ENCODE data around the gene PTPRN2. TPM values are rescaled to one million over a fixed set of nuclear protein-coding genes. Genes with fewer than 3 reads are reported as not detected.

Gene PTPRN2
- total RNA-seq, 1 donor from 2014 or later: 11.4 TPM

- no peaks in the 10 kb centered on the region for H3K27me3 Mint-ChIP-seq
- no peak overlapping the region for H3K4me3 Mint-ChIP-seq (ENCODE audit: low read depth)
- peaks cover 26% of the 10 kb centered on the region for H3K9me3 Mint-ChIP-seq (ENCODE audit: low read depth)
- peaks cover 5% of the 10 kb centered on the region for H3K36me3 Mint-ChIP-seq (ENCODE audit: insufficient read depth)
- H3K4me1 Mint-ChIP-seq (ENCODE audit: low read depth): no peaks in the 10 kb centered on the region
- DNase-seq (ENCODE audit: low spot score, unreplicated experiment): no peak
- TF ChIP-seq, protein P1, sequence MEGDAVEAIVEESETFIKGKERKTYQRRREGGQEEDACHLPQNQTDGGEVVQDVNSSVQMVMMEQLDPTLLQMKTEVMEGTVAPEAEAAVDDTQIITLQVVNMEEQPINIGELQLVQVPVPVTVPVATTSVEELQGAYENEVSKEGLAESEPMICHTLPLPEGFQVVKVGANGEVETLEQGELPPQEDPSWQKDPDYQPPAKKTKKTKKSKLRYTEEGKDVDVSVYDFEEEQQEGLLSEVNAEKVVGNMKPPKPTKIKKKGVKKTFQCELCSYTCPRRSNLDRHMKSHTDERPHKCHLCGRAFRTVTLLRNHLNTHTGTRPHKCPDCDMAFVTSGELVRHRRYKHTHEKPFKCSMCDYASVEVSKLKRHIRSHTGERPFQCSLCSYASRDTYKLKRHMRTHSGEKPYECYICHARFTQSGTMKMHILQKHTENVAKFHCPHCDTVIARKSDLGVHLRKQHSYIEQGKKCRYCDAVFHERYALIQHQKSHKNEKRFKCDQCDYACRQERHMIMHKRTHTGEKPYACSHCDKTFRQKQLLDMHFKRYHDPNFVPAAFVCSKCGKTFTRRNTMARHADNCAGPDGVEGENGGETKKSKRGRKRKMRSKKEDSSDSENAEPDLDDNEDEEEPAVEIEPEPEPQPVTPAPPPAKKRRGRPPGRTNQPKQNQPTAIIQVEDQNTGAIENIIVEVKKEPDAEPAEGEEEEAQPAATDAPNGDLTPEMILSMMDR (IDR thresholded peaks at IDR 0.05; ENCODE audit: unreplicated experiment): no peak
- no peak overlapping the region for H3K27ac Mint-ChIP-seq
These were observed 295.6 kb downstream of the PTPRN2 start for GRCh38 chr7:158291998-158292397.

- H3K36me3 Mint-ChIP-seq (ENCODE audit: insufficient read depth): peaks cover 3% of the 10 kb centered on the region
- TF ChIP-seq, protein P1 (IDR thresholded peaks at IDR 0.05; ENCODE audit: unreplicated experiment): no peak
- DNase-seq (ENCODE audit: low spot score, unreplicated experiment): no peak
- H3K27ac Mint-ChIP-seq: no peak overlapping the region
- H3K4me1 Mint-ChIP-seq (ENCODE audit: low read depth): no peaks in the 10 kb centered on the region
- H3K4me3 Mint-ChIP-seq (ENCODE audit: low read depth): no peak overlapping the region
- peaks cover 30% of the 10 kb centered on the region for H3K9me3 Mint-ChIP-seq (ENCODE audit: low read depth)
- H3K27me3 Mint-ChIP-seq: no peaks in the 10 kb centered on the region
These were observed 297.7 kb downstream of the PTPRN2 start for GRCh38 chr7:158289761-158290523.

GRCh38 chr7:158289231-158289630 is 298.4 kb downstream of the PTPRN2 start:
- H3K9me3 Mint-ChIP-seq (ENCODE audit: low read depth): peaks cover 30% of the 10 kb centered on the region
- no peaks in the 10 kb centered on the region for H3K4me1 Mint-ChIP-seq (ENCODE audit: low read depth)
- no peaks in the 10 kb centered on the region for H3K27me3 Mint-ChIP-seq
- H3K4me3 Mint-ChIP-seq (ENCODE audit: low read depth): no peak overlapping the region
- TF ChIP-seq, protein P1 (IDR thresholded peaks at IDR 0.05; ENCODE audit: unreplicated experiment): no peak
- peaks cover 3% of the 10 kb centered on the region for H3K36me3 Mint-ChIP-seq (ENCODE audit: insufficient read depth)
- DNase-seq (ENCODE audit: low spot score, unreplicated experiment): no peak
- H3K27ac Mint-ChIP-seq: no peak overlapping the region

- Mint-ChIP-seq H3K27ac (no peak overlapping the region), H3K9me3 (ENCODE audit: low read depth) (peaks cover 30% of the 10 kb centered on the region), H3K27me3 (no peaks in the 10 kb centered on the region), H3K4me1 (ENCODE audit: low read depth) (no peaks in the 10 kb centered on the region), H3K4me3 (ENCODE audit: low read depth) (no peak overlapping the region), H3K36me3 (ENCODE audit: insufficient read depth) (peaks cover 3% of the 10 kb centered on the region)
- no peak for DNase-seq (ENCODE audit: low spot score, unreplicated experiment)
- TF ChIP-seq, protein P1 (IDR thresholded peaks at IDR 0.05; ENCODE audit: unreplicated experiment): no peak
These were observed 301.4 kb downstream of the PTPRN2 start for GRCh38 chr7:158286210-158286609.

- Mint-ChIP-seq H3K9me3 (ENCODE audit: low read depth) (peaks cover 30% of the 10 kb centered on the region), H3K27me3 (no peaks in the 10 kb centered on the region), H3K36me3 (ENCODE audit: insufficient read depth) (peaks cover 3% of the 10 kb centered on the region), H3K27ac (no peak overlapping the region), H3K4me3 (ENCODE audit: low read depth) (no peak overlapping the region), H3K4me1 (ENCODE audit: low read depth) (no peaks in the 10 kb centered on the region)
- no peak for DNase-seq (ENCODE audit: low spot score, unreplicated experiment)
- TF ChIP-seq, protein P1 (IDR thresholded peaks at IDR 0.05; ENCODE audit: unreplicated experiment): no peak
These were observed 302.2 kb downstream of the PTPRN2 start for GRCh38 chr7:158285383-158285770.
